Tibial nerve (tissue), 4 donors: ENCODE measurements around the gene GRM7.

Source experiments
- EP300 ChIP-seq, 2 donors: sonication (generic); formaldehyde crosslinking; IDR thresholded peaks; one replicate each; pipeline ENCODE4 v1.6.1; 2017; ENCODE audit warnings: antibody characterized with exemption in 2 of 2, mild to moderate bottlenecking in 1 of 2
- TF ChIP-seq, protein P1 (sequence below), 5 experiments: fragments of 200-600 bp in 3 of 5; fragments of 450-650 bp in 2 of 5; sonication (generic) in 3 of 5; IDR thresholded peaks; one replicate each; pipeline ENCODE4 v1.5.1; 2016 to 2019; ENCODE audit warnings: antibody characterized with exemption in 5 of 5, mild to moderate bottlenecking in 3 of 5, moderate library complexity in 2 of 5

DNA sequence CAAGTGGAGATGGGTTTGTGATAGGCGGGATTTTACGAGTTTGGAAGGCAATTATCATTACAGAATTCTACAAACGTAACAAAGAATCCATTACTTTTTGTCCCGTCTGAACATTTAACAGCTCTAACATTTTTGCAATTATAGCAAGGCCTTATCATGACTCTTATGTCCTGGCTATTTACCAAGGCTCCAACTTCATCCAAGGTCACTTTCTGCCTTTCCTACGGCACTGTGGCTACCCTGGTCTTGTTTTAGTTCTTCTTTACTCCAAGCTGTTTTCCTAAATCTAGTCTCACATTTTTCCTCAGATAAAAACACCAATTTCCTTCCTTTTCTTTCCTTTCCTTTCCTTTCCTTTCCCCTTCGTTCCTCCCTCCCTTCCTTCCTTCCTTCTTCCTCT is 33.5 kb upstream of the GRM7 start:
- TF ChIP-seq, protein P1, sequence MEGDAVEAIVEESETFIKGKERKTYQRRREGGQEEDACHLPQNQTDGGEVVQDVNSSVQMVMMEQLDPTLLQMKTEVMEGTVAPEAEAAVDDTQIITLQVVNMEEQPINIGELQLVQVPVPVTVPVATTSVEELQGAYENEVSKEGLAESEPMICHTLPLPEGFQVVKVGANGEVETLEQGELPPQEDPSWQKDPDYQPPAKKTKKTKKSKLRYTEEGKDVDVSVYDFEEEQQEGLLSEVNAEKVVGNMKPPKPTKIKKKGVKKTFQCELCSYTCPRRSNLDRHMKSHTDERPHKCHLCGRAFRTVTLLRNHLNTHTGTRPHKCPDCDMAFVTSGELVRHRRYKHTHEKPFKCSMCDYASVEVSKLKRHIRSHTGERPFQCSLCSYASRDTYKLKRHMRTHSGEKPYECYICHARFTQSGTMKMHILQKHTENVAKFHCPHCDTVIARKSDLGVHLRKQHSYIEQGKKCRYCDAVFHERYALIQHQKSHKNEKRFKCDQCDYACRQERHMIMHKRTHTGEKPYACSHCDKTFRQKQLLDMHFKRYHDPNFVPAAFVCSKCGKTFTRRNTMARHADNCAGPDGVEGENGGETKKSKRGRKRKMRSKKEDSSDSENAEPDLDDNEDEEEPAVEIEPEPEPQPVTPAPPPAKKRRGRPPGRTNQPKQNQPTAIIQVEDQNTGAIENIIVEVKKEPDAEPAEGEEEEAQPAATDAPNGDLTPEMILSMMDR (IDR thresholded peaks at IDR 0.05), result no peak
- no peak for TF ChIP-seq EP300 (IDR thresholded peaks at IDR 0.05)
